ENCODE results near the gene NOS3.

- TF ChIP-seq, protein P1, sequence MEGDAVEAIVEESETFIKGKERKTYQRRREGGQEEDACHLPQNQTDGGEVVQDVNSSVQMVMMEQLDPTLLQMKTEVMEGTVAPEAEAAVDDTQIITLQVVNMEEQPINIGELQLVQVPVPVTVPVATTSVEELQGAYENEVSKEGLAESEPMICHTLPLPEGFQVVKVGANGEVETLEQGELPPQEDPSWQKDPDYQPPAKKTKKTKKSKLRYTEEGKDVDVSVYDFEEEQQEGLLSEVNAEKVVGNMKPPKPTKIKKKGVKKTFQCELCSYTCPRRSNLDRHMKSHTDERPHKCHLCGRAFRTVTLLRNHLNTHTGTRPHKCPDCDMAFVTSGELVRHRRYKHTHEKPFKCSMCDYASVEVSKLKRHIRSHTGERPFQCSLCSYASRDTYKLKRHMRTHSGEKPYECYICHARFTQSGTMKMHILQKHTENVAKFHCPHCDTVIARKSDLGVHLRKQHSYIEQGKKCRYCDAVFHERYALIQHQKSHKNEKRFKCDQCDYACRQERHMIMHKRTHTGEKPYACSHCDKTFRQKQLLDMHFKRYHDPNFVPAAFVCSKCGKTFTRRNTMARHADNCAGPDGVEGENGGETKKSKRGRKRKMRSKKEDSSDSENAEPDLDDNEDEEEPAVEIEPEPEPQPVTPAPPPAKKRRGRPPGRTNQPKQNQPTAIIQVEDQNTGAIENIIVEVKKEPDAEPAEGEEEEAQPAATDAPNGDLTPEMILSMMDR (IDR thresholded peaks at IDR 0.05; ENCODE audit: insufficient read depth, low read depth, low read length), result no peak
- TF ChIP-seq EZH2 (IDR thresholded peaks at IDR 0.05; ENCODE audit: insufficient read depth, low read length), result no peak
Measured at GRCh38 chr7:150992833-150993302, 2.1 kb downstream of the NOS3 start.

Data from astrocyte (in vitro differentiated cells and primary cell).